GM19099 (cell line): ENCODE data around the gene DDX23.

Experiments
- POLR2A ChIP-seq: IDR thresholded peaks from 3 replicates; pipeline ENCODE4 v1.6.1; 2011; ENCODE audit warnings: low read depth; ENCODE audit not compliant: insufficient read length; ENCODE audit errors: extremely low read depth

DDX23 gene

GRCh38 chr12:48828293-48828692 lies 23.7 kb downstream of the DDX23 start:
- no peak for TF ChIP-seq POLR2A

GRCh38 chr12:48827513-48828096 lies 24.4 kb downstream of the DDX23 start:
- no peak for TF ChIP-seq POLR2A

GRCh38 chr12:48827026-48827425 lies 24.9 kb downstream of the DDX23 start:
- TF ChIP-seq POLR2A, result no peak

- TF ChIP-seq POLR2A, result no peak
Observed at GRCh38 chr12:48826209-48826855, 25.6 kb downstream of the DDX23 start.

DNA sequence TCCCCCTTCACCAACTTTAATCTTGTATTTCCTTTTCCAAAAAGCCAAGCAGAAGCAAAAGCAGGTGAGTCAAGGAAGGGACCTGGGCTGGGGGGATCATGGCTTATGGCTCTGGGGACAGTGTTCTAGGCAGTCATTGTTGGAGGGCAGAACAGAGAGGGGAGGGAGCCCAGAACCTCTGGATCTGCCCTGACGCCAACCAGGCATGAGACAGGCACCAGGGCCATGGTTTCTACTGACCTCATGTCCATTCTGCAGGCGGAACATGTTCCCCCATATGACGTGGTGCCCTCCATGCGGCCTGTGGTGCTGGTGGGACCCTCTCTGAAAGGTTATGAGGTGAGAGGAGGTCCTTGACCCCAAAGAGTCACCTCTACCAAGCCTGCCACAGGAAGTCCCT lies 27.1 kb downstream of the DDX23 start:
- TF ChIP-seq POLR2A, result no peak

GRCh38 chr12:48824112-48824511 lies 27.9 kb downstream of the DDX23 start:
- no peak for TF ChIP-seq POLR2A

DNA sequence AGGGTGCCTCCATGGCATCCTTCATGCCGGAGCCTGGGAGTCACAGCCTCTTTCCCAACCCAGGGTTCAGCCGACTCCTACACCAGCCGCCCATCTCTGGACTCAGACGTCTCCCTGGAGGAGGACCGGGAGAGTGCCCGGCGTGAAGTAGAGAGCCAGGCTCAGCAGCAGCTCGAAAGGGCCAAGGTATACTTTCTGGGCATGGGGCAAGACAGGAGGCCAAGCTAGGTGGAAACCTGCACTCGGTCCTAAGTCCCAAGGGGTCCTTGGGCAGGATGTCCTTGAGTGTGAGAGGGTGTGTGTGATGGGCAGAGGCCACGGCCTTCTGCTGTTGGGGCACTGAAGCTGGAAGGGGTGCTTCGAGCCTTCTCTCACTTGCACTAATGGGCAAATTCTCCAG lies 28.7 kb downstream of the DDX23 start:
- TF ChIP-seq POLR2A, result no peak

- TF ChIP-seq POLR2A, result no peak
Observed at GRCh38 chr12:48822711-48823110, 29.3 kb downstream of the DDX23 start.

GRCh38 chr12:48822139-48822538 lies 29.8 kb downstream of the DDX23 start:
- TF ChIP-seq POLR2A, result no peak

DNA sequence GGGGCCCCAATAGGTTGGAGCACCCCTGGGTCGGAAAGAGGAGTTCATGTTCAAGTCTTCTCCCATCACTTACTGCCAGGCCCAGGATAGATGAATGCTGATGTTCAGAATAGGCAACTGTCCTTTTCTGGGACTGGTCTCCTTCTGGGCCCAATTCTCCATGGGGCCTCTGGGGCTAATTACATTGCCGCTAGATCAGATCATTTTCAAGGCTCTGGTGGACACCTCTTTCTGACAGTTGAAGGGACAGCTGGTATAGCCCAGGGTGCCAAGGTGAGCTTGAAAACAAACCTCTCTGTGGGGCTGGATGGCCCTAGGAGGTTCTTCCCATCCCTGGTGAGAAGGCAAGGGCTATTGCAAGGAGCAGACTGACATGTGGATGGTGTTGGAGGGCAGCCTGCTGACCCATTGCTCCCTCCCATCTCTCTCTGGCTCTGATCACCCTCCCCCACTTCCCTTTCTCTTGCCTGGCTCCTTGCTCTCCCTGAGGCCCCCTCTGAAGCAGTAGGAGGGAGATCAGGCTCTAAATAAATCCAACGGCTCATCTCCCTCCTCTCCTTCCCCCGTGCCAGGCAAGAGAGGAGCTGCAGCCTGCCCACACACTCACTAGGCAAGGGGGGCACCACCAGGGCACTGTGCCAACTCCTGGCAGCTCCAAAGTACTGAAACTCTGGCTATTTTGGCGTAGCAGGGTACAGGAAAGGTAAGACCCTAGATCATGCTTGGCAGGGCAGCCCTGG lies 31.8 kb downstream of the DDX23 start:
- no peak for TF ChIP-seq POLR2A

DNA sequence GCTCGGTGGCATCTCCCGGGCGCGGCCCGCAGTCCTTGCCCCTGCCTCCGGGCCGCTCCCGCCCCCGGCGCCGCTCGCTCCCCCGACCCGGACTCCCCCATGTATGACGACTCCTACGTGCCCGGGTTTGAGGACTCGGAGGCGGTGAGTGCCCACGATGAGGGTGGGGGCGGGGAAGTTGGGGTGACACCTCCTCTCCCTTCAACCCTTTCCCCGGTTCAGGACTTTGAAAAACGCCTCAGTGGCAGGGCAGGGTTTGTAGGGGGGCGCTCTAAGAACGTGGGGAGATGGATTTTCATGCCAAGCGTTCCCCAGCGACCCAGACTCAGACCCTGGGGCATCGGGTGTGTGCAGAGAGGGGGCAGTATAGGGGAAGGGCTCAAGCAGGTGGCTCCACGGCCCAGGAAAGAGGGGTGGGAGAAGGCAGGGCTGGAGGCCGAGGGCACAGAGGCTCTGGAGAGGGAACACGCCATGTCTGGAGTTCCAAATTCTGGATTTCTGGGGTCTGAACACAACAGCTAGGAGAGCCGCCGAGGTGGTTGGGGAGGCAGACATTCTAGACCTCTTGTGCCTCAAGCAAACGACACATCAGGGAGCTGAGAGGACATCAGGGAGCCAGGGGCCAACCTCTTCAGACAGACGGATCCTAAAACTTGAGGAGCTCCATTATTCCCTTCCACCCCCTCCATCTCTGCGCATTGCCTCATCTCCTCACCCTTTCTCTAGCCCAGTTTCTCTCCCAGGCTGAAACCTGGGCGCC lies 33.0 kb downstream of the DDX23 start:
- no peak for TF ChIP-seq POLR2A

DNA sequence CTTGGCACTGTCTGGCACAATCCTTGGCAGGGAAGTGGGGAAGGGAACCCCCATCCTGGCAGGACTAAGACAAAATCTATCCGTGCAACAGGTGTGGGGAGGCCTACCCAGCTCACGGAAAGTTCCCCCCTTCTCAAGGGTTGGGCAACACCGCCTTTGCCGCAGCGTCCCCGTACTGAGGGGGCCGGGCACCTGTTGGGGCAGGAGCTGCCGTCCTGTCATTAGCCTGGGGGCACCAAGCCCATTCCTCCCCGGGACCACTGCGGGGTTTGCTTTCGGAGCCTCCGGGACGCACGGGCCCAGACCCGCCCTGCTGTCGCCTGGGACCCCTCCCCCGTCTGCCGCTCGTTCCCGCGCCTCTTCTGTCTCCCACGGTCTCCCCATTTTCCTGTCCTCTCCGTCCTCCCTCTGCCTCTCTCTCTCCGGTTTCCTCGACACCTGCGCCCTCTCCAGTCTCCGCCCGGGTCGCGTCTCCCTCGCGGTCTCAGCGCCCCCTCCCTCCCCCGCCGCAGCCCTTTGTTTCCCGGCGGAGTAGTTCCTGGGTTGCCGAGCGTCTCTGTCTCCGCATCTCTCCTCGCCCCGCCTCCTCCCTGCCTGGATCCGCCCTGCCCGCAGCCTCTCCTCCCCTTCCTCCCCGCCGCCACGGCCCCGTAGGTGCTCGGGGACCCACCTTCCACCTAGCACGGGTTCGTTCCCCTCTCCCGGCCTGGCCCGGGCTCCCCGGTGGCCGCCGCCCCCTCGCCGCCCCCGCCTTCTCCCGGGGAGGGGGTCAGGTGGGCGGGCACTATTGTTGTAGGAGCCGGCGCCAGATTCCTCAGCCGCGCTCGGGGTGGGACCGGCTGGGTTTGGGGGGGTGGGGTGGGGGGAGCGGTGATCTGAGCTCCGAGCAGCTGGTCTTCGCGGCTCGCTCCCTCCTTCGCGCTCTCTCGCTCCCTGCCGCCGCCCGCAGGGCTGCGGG lies 33.8 kb downstream of the DDX23 start, which contains the start of gene CACNB3:
TSS of gene CACNB3 (plus strand) at position 624 of the 958 bp plus-strand sequence. CDS start 434 bp downstream, outside the sequence.
- no peak for TF ChIP-seq POLR2A

GRCh38 chr12:48816143-48816854 lies 35.7 kb downstream of the DDX23 start:
- TF ChIP-seq POLR2A, result no peak
